ENCODE results near the gene ENO3.

ENO3 gene

DNA sequence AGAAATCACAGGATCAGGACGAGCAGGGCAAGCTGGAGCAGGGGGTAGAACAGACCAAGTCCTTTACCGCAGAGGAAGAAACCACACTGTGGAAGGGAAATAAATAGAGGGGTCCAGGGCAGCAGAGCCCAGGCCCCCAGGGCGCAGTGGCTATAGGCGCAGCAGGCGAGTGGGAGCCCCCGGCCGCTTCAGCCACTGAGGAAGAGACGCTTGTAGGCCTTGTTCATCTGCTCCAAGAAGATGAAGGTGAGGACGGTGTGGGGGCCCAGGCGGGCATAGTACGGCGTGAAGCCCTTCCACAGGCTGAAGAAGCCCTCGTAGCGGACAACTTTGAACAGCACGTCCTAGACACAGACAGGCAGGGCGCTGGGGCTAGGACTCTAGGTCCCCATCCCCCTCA, 13.4 kb upstream of the ENO3 start:
- no peak for DNase-seq (ENCODE audit: low spot score)

DNA sequence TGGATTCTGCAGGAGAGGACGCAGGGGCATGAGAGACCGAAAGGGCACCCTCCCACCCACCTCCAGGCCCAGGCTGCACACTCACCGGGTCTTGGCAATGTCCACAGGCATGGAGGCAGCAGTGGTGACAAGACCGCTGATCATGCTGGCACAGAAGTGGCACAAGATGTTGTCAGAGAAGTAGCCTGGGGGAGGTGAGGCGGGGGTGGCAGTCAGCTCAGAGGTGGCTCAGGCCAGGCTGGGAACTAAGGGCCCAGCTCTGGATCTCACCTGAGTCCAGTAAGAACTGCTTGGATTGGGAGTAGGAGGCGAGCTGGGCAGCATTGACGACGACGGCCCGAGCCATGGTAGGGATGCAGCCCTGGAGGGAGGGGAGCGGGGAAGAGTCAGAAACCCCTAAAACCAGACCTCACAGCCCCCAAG, 12.8 kb upstream of the ENO3 start:
- DNase-seq (ENCODE audit: low spot score): no peak

DNA sequence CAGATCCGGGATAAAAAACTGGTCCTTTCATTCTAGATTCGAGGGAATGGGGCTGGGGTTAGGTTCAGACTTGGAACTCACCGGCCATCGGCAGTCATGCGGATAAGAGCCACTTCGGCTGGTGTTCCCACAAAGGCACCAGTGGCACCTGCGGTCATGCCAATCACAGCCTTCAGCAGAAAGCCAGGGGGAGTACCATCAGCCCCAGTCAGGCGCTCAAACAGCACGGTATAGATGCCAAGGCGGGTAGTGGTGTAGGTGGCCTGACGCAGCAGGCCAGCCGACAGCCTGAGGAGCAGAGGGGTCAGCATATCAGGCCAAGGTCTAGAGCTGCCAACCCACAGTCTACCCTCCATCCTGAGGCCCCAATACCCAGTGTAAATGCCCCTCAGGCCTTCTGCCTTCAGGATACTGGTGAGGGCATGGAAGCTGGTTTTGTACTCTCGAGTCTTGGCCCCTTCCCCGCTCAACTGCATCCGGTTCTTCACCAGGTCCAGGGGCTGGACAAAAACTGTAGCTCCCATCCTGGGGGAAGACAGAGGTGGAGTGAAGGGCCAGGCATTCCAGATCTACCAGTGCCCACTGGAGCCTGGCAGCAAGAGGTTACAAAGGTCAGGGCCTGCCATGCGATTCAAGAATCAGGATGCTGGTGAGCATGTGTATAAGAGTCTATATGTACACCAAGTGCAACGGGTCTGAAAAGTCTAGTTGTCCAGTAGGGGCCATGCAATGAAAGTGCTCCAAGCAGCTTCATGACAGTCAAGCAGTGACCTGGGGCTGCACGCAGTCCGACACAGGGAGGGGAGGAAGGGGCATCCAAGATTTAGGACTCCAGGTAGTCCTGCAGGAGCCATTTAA, 12.0 kb upstream of the ENO3 start:
- peak; percentile 12 for DNase-seq (ENCODE audit: low spot score)

DNA sequence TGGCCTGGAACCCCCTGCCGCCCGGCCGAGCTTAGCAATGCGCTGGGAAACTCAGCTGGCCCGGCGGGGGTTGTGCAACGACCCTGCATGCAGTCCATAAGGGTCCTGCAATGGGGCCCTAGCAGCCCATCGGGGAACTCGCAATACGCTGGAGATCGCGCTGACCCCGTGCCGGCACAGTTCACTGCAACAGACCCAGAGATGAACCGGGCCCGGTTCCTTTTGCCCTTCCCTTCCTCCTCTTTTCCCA, 11.4 kb upstream of the ENO3 start:
- no peak for DNase-seq (ENCODE audit: low spot score)

- DNase-seq (ENCODE audit: low spot score): peak; percentile 97
Measured at GRCh38 chr17:4939796-4940554, 10.9 kb upstream of the ENO3 start, which contains the start of the genes RNF167 and SLC25A11. RNF167 (plus strand) TSS chr17:4940268; CDS start chr17:4940910, 642 bp downstream. SLC25A11 (minus strand) TSS chr17:4940046; CDS start chr17:4939910, 136 bp downstream.

DNA sequence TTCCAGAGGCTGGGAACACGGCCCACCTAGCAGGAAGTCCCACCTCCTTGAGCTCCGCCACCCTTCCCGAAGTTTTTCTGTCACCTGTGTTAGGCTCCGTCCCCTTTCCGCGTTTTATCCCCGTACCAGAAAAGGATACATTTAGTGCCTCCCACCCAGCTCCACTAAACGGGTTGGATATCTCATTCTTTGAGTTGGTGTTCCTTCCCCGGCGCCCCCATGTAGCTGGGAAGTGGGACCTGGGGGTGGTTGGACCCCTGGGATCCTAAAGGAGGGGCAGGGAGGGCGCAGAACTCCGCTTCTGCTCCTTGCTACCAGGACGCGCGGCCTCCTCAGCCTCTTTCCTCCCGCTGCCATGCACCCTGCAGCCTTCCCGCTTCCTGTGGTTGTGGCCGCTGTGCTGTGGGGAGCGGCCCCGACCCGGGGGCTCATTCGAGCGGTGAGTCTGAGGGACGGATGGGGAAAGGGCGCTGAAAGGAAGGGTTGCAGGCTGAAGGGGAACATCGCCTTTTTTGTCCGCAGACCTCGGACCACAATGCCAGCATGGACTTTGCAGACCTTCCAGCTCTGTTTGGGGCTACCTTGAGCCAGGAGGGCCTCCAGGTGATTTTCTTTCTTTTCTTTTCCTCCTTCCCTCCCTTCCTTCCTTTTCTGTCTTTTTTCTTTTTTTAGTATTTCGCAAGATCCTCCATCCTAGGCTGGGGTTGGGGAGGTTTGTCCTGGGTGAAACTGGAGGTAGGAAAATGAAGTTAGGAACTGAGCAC, 10.2 kb upstream of the ENO3 start:
- DNase-seq (ENCODE audit: low spot score): no peak

GRCh38 chr17:4941319-4941610, 9.7 kb upstream of the ENO3 start:
- DNase-seq (ENCODE audit: low spot score): no peak

DNA sequence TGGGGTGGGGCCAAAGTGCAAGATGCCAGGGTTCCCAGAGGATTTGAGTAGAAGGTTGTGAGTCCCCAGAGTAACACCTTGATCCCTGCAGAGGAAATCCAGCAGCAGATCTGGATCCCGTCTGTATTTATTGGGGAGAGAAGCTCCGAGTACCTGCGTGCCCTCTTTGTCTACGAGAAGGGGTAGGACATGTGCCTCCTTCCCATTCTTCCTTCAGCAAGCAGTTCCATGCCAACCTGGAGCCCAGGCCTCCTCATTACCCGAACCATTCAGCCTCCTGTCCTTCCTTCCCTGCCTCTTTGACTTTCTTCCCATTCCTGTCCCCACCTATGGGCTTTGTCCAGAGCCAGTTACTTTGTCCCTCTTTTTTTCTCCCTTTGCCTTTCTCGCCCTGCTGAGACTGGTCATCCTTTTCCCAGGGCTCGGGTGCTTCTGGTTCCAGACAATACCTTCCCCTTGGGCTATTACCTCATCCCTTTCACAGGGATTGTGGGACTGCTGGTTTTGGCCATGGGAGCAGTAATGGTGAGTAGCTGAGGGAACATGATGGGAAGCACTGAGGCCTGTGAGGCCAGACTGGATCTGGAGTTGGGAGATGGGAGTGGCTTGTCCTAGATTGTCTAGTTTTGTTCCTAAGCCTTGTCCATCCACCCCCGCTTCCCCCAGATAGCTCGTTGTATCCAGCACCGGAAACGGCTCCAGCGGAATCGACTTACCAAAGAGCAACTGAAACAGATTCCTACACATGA, 8.0 kb upstream of the ENO3 start:
- DNase-seq (ENCODE audit: low spot score): no peak

- DNase-seq (ENCODE audit: low spot score): no peak
Measured at GRCh38 chr17:4944163-4944553, 6.8 kb upstream of the ENO3 start.

- DNase-seq (ENCODE audit: low spot score): no peak
Measured at GRCh38 chr17:4944554-4945175, 6.3 kb upstream of the ENO3 start.

GRCh38 chr17:4945176-4945943, 5.6 kb upstream of the ENO3 start:
- DNase-seq (ENCODE audit: low spot score): no peak

GRCh38 chr17:4945944-4946280, 5.0 kb upstream of the ENO3 start:
- no peak for DNase-seq (ENCODE audit: low spot score)

- no peak for DNase-seq (ENCODE audit: low spot score)
Measured at GRCh38 chr17:4946312-4946976, 4.5 kb upstream of the ENO3 start.

GRCh38 chr17:4947010-4947410, 3.9 kb upstream of the ENO3 start:
- no peak for DNase-seq (ENCODE audit: low spot score)

DNA sequence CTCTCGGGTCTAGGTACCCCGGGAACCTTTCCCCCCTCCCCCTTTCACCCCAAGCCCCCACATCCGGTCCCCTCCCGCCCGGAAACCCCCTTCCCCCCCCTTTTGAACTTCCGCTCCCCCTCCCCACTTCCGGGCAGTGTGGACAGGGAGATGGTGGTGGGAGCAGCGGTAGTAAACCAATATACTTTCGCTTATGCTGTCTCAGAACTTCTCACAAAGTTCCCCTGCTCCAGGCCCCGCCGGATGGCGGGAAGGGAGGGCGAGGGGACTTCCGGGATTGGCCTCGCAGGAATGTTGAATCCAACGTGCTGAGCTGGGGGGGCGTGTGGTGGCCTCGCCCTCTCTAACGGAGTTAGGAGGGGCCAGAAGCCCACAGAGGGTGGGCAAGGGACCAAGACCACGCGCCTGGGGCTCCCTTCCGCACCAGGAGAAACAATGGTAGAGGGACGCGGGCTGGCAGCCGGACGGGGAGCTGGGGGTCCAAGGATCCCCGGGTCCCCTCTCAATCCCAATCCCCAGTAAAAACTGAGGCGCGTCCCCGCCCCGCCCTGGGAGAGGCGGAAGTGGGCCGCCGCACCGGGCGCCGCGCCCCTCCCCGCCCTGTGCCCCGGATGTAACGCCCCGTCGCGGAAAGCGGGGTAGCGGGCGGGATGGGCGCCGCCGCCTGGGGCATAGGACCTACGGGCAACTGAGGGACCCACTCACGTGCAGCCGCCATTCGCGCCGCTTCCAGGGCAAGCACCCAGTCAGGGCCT, 3.3 kb upstream of the ENO3 start:
- no peak for DNase-seq (ENCODE audit: low spot score)

DNA sequence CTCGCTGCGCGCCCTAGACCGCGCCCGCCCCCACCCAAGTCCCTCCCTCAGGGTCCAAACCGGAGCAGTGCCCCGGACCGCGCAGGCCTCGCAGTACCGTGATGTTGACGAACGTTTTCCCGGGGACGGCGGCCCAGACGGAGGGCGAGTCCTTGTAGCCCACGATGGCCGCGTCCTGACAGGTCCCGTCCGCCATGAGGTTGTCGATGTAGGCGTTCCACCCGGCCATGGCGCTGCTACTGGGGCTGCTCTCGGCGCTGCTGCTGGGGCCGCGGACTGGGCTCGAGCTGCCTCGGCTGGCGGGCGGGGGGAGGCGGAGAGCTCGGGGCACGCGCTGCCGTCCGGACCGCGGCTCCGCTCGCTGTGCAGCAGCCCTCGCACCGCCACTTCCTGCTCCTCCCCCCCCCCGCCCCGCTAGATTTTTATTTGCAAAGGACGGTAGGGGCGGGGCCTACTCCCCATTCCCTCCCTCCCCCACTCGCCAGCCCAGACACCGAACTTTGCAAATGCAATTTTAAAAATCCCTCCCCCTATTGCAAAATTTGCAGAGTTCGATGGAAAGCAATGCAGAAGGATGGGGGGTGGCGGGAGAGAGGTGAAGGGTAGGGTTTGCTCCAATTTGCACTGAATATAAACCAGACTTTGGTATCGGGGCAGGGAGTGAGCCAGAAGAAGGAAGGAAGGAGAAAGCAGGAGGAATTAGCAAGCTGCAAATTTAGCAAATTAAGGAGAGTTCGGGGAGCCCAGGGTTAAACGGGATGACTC, 2.6 kb upstream of the ENO3 start, which contains the start of gene PFN1:
PFN1 (minus strand) TSS at position 365 of the 765 bp plus-strand sequence; CDS start at position 229, 136 bp downstream.
- peak; percentile 89 for DNase-seq (ENCODE audit: low spot score)

GRCh38 chr17:4948931-4949320, 2.0 kb upstream of the ENO3 start:
- DNase-seq (ENCODE audit: low spot score): peak; percentile 85

- DNase-seq (ENCODE audit: low spot score): no peak
Measured at GRCh38 chr17:4949321-4950074, 1.4 kb upstream of the ENO3 start.
